GM21786 (cell line): ENCODE measurements around the gene ZFP36L2.

Experiments used
- ATAC-seq: cut with Tn5 transposase; IDR thresholded peaks from one replicate; pipeline ENCODE4 v1.9.1; 2021; ENCODE audit not compliant: unreplicated experiment

ZFP36L2 gene

DNA sequence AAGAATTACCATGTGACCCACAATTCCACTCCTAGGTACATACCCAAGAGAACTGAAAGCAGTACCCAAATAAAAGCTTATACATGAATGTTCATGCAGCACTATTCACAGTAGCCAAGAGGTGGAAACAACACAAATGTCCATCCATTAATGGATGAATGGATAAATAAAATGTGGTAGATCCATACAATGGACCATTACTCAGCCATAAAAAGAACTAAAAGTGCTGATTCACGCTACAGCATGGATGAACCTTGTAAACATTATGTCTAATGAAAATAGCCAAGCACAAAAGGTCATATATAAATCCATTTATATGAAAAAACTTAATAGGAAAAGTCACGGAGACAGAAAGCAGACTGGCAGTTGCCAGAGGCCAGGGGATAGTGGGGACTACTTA, 23.6 kb upstream of the ZFP36L2 start:
- ATAC-seq: no peak

DNA sequence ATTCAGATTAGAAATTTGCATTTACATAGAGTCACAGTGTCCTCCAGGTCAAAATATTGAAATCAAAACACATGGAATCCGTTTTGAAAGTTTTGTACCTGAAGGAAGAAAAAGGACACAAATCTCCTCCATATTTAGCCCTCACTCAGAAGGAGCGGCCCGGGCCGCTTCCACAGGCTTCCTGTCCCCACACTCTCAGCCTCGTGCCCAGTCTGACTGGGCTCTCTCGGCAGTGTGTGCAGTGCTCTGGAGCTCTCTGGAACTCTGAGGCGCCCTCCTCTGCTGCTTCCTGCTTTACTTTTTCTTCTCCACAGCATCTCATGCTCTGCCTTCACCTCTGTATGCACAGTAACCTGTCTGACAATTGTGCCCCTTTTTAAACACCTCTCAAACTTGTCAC, 22.2 kb upstream of the ZFP36L2 start:
- ATAC-seq: no peak

DNA sequence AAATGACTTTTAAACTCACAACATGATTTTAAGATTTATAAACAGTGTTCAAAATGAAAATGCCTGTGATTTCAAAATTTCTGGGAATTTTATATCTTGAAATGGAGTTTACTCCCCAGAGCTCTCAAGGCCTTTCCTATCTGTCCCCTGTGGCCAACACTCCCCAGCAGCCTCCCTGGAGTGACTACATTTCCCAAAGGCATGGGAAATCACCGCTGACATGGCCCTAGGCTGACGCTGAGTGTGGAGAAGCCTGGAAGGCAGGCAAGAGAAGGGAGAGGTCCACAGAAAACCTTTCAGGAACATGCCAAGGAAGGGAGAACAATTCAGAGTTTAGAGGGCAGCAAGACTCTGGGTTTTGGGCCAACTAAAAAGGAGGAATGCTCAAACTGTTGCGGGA, 20.2 kb upstream of the ZFP36L2 start:
- ATAC-seq: no peak

DNA sequence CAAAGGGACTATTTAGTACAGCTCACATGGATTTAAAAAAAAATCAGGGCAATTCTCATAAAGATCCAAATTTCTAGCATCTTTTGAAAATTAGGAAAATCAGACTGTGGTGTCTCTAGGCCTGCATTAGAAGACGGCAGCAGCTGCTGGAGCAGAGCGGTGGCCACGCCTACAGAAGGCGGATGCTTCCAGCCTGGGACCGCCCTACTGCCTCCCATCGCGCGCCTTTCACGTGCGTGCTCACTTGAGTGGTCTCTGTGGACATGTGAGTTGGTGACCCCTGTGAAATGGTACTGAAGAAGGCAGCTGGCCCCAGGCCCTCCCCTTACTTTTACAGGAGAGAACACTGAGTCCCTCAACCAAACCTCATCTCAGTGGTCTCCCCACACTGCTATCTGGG, 15.2 kb upstream of the ZFP36L2 start:
- ATAC-seq: no peak

DNA sequence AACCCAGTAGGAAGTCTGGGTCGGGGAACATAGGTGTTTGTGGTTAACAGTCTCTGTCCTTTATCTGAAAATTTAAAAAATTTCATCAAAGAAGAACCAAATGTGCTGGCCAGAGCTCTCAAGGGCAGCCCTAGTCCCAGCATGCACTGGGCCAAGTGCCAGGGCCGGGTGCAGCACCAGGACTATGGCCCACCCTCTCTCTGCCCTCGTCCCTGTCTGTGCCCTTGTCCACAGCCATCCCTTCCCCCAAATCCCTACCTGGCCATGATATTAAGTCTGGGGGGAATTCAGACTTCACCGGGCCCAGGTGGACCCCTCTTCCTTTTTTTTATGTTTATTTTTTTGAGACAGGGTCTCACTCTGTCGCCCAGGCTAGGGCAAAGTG, 14.4 kb upstream of the ZFP36L2 start:
- ATAC-seq: no peak

DNA sequence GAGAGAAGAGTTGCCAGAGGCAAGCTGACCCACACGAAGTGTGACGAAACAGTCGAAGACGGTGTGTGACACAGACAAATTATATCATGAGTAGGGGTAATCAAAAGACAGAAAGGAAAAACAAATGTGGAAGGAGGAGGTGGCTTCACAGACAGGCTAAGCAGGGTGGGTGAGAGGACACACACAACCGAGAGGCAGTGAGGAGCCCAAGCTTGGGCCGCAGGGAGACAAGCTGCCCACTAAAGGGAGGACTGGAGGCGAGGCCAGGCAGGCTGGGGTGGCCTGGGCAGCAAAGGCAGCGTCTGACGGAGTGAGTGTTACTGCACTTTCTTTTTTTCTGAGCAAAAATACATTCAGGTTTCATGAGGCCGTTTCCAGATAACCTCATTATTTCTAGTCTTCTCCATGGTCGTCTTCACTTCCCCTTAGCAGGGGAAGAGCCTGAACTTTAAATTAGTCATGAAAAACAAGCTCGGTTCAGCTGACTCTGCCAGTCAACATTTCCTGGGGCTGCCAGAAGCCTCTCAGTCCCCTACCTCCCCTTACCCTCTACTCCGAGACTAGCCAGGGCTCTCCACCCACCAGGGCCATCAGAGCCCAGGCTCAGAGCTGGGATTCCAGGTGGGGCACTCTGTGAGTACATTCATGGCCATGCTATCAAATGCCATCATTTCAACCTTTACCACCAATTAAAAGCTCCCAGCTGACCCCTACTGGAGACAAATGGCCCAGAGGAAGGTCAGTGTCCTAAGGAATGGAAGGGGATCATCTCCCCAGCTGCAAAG, 13.8 kb upstream of the ZFP36L2 start:
- ATAC-seq: peak; percentile 66

DNA sequence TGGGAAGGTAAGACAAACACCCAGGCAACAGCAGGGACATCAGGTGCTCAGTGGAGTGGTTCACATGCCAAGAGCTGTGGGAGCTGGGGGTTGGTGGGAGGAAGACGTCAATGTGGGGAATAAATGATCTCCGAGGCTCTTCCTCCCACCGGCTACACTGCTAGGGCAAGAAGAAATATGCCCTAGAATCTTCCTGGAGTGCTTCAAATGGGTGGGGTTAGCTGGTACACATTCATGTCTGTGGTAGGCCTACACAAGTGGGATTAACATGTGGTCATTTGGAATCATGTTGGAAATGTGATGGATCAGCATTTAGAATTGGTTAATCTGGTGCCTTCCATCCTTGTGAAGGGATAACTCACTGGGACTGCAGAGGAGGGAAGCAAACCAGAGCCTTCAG, 12.4 kb upstream of the ZFP36L2 start:
- ATAC-seq: no peak

DNA sequence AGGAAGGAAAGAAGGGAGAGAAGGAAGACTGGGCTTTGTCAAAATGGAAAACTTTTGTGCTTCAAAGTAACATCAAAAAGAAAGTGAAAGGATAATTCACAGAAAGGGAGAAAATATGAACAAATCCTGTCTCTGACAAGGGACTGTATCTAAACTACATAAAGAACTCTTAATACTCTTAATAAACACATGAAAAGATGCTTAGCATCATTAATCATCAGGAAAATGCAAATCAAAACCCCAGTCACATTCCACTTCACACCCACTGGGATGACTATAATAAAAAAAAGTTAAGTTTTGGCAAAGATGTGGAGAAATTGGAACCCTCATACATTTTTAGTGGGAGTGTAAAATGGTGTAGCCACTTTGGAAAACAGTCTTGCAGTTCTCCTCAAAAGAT, 11.8 kb upstream of the ZFP36L2 start:
- no peak for ATAC-seq

DNA sequence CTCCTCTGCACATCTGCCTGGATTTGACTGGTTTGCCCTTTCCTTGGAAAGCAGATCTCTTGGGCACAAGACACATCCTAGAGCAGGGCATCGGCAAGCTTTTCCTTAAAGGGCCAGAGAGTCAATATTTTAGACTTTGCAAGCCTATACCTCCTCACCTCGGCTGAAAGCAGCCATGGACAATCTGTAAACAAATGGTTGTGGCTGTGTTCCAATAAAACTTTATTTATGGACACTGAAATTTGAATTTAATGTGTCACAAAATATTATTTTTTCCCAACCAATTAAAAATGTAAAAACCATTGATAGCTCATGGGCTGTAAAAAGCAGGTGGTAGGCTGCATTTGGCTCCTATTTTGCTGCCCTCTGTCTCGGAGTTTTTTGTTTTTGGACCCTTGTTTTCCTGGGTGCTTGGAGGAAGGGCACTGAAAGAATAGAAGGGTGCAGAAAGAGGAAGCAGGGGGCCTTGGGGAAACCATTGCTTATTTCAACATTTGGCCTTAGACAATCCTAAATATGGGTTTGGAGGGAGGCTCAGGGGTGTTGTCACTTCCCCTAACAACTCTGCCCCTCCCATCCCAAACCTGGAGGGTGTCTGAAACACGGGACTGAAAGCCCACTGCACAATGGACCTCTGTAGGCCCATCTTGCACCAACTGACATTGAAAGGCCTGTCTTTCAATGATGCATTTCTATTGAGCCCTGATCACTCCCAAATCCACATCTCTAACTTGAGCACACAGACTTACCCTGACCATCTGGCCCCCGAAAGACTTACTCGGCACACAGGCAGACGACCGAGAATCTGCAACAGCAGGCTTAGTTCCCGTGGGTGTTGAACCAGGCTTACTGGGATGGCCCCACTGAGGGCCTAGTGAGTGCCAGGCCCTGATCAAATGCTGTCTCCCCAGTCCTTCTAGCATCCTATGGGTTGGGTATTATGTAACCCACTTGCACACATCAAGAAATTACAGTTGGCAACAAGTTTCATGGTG, 7.1 kb upstream of the ZFP36L2 start:
- no peak for ATAC-seq

DNA sequence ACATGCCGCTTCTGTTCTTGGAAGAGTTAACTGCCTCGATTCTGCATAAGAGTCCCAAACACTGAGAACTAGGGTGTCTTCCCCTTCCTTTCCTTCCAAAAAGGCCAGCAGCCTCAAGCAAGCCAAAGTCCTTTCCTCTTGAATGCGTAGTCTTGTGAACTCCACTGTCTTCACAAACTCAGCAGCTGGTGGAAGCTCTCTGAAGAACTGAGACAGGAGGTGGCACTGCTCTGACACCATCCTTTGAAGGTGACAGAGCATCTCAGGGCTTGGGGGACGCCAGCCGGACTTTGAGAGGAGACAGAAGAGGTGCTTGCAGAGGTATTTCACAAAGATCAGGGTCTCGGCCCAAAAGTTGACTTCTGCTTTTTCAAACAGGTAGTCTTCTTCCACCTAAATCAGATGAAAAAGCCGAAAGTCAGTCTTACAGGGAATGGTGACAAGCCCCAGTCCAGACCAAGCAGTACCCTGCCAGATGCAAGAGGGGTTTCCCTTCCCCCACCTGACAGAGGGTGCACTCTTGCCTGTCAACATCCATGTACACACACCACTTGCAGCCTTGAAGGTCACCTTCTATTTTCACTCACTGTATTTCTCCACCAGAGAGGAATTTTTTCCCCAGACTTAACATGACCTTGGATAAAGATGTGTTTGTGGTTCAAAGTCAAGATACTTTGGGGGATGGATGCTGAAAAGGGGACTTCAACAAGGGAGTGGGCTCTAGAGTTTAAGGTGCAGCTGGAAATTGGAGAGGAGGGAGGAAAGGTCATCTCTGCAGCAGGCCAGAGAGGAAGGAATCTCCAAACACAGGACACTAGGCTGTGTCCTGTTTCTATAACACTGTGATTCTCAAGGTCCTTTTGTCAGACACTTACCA, 4.8 kb upstream of the ZFP36L2 start:
- ATAC-seq: no peak

DNA sequence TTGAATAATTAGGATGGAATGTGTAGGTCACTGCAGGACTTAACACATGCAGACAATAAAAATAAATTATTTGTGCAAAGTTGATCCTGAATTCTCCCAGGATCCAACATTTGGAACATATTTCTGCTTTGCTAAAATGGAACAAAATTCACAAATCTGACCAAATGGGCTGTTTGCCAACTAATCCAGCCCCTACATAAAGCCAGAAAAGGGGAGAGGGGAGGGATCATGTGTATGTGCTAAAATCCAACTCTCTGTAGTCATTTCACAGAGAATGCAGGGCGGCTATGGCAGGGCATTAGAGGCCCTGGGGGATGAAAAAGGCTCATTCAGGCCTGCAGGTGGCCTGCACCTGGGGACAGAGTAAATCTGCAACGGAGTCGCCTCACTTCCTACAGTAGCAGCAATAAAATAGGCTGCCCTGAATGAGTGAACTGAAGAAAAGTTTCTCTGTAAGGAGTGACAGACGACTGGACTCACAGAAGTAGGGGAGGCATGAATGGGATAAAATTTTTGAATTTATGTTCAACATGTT, 4.0 kb upstream of the ZFP36L2 start:
- no peak for ATAC-seq

DNA sequence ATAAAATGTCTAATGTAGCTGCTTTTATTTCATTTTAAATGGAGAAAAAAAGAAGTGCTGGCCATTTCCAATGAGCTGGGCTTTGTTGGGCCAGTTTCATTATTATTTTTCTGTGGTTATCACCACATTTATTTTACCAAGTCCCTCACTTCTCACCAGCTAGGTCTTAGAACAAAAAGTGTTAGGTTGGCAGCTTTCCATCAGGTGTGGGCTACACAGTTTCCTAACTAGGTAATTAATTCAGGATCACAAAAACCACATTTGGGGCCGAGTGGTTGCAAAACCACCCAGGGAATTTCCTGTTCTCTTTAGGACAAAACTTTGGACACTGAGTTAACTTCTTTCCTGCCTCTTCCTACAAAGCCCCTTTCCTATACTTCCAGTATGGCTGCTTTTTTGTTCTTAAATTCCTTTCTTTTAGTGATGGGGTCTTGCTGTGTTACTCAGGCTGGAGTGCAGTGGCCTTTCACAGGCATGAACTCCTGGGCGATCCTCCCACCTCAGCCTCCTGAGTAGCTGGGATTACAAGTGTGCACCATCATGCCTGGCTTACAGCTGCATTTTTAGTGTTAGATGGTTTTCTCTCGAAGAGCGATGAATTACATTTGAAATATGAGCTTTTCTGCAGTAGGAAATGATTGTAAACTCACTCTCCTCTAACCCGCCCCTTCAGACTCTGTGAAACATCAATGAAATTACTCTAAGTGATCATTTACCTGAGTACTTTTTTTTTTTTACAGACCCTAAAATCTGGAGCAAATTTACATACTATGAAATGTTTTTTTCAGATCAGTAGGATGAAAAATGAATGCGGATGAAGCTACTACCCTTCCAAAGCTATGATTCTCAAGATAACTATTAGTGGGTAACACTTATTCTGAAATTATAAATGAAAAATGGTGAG, 2.6 kb upstream of the ZFP36L2 start:
- ATAC-seq: no peak

DNA sequence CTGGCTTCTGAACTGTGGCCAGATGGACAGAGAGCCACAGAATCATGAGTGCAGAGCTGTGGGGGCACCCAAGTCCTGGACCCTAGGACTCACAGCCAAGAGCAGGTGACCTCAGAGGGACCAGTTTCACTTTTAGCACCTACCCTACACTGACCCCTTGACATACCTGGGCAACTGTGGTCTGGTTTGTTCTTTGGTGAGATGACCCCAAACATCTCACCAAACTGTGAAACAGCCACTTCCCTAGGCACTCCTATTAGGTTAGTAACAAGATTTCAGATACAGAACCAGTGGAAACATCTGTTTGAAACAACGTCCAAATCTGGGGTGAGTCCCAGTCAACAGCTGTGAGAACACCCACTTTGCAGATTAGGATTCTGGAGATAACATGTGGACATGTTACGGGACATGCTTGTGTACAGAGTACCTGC, 1.9 kb upstream of the ZFP36L2 start:
- ATAC-seq: no peak

DNA sequence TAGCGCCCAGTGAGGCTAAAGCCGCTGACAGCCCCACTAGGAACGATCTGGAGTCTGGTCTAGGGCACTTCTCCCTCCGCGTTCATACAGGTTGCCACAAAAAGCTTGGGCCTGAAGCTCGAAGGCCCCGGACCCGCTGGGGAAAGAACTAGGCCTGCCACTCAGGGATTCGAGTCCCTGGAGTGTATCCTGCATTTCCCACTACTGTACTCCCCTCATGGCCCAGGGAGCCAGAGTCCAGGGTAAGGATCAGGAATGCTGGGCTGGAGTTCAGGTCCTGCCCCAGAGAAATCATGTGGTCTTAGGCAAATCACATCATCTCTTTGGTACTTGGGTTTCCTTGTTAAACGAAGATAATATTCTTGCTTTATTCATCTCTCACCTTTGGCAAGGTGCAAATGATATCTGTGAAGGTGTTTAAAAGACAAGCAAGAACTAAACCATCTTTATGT, 1.4 kb upstream of the ZFP36L2 start:
- ATAC-seq: no peak

DNA sequence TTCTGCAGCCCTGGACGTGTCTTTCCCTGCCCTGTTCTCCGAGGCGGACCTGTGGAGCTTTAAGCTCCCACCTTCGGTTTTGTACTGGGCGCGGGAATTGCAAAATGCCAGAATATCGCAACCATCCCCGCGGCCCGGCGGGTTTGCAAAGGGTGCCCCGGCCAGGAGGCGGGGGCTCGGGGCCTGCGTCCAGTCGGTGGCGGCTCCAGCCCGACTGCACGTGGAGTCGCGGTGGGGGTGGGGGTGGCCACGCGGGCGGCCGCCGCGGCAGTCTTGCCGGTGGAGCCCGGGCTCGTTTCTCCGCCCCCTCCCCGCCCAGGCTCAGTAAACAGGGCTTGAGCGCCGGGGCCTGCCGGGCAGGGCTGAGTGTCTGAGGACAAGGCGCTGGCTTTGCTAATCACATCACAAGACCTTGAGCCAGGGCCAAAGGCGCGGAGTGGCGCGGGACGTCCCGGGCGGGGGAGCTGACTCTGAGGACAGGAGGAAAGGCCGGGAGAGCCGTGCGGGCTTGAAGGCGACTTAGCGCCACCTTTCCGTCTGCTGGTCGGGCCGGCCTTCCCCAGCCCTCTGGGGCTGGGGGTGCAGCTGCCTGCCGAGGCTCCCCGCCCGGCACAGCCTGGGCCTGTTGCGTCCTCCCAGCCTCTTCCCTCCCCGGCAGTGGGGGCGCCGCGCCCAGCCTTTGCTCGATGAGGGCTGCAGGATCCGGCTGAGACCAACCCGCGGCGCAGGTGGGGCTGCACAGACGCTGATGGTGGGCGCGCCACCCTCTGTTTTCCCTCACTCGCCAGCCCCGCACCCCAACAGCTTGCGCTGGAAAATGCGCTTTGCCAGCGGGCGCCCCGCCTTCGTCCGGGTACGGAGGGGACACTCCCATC, 786 bp upstream of the ZFP36L2 start:
- ATAC-seq: peak; percentile 15

DNA sequence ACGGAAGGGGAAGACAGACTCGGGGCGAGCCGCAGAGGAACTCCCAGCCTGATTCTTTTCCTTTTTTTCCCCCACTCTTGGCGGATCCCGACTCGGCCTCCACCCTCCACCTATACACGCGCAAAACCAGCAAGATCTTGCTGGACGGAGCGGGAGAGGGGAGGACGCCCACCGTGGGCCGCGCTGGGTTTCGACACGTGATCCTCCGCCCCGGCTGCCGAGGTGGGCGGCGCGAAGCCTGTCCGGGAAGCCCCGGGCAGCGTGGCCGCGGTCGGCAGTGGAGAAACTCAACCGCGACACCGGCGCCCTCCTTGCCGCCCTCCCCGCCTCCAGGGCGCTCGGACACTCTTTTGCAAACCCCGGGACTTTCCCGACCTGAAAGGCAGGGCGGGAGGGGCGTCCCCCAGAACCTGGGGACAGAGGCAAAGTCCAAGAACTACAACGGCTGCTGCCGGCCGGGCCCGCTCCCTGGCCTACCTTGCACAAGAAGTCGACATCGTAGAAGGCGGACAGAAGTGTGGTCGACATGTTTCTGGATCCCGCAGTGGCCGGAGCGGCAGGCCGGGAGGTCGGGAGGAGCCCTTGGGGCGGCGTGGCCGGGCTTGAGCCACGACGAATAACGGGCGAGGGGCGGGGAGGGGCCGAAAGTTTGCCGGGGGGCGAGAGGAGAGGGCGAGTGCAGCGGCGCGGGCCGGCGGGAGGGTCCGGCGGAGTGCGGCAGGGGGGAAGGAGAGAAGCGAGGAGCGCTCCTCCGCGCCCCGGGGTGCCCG, 433 bp downstream of the ZFP36L2 start:
- peak; percentile 36 for ATAC-seq

DNA sequence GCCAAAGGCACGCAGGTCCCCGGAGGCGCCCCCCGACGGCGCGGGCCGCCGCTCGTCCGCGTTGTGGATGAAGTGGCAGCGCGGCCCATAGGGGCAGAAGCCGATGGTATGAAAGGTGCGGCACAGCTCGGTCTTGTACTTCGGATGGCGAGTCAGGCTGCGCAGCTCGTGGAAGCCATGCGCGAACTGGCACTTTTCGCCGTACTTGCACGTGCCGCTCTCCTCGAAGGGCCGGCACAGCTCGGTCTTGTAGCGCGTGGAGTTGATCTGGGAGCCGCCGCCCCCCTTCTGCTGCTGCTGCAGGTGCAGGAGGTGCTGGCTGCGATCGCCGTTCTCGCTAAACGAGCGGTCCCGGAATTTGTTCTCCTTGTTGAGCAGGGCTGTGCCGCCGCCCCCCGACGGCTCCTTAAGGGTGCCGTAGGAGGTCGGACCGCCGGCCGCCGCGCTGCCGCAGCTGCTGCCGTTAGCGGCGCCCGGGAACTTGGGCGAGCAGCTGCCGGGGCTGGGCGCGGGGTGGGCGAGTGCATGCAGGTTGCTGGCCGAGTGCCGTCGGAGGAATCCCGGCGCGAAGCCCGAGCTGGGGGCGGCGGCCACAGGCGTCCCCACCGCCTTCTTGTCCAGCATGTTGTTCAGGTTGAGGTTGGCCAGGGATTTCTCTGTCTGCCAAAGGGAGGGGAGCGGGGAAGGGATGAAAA, 1.2 kb downstream of the ZFP36L2 start:
- no peak for ATAC-seq
